Cortex of kidney (tissue), 1 donor: ENCODE results near the gene CLDN4.

Source experiments
- DNase-seq: peaks from one replicate; lab custom pipeline; 2025; lab: John Stamatoyannopoulos, UW

Gene CLDN4

GRCh38 chr7:73876361-73876760 is 45.6 kb downstream of the CLDN4 start:
- DNase-seq: no peak

DNA sequence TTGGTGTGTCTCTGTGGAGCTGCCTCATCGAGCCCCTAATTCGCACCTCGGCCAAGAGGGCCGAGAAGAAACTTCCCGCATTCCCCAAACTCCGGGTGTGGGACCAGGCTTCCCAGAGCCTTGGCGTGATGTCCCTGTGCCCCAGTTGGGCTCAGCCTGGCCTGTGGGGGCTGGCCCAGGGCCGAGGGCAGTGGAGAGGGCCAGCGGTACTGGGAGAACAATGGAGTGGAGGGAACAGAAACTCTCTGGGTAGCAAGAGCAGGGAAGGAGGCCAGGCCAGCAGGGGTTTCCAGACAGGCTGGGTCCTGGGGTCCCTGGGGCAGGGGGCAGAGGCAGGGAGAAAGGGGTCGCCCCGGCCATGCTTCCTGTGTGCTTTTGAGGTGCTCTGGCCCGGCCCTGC is 46.2 kb downstream of the CLDN4 start:
- DNase-seq: no peak

DNA sequence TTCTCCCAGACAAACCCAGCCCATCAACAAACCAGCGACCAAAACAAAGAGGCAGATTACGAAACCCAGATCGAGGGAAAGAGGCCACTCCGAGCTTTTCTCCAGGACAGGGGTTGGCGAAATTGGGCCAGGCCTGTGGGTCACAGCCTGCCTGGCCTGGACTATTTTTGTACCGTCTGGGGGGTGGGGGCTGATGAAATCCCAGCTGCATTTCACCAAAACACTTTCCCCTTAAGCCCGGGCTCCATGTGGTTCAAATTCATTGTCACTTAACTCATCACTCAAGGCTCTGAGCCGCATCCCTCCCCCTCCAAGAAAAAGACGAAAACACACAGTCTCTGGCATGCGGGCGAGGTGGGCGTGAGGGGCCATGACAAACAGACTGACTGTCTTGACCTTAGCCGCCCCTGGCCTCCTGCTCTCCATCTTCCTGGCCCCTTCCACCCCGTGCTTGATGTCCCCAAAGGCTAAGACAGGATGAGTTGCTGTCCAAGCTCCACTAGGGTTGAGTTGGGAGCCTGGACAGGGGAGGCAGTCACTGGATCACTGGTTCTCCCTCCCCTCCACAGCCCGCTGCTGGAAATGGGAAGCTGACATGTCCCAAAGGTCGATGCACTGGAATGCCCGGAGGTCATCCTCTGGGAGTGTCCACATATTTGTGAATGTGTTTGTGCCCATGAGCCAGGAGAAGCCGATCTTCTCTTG is 49.3 kb downstream of the CLDN4 start:
- DNase-seq: no peak

DNA sequence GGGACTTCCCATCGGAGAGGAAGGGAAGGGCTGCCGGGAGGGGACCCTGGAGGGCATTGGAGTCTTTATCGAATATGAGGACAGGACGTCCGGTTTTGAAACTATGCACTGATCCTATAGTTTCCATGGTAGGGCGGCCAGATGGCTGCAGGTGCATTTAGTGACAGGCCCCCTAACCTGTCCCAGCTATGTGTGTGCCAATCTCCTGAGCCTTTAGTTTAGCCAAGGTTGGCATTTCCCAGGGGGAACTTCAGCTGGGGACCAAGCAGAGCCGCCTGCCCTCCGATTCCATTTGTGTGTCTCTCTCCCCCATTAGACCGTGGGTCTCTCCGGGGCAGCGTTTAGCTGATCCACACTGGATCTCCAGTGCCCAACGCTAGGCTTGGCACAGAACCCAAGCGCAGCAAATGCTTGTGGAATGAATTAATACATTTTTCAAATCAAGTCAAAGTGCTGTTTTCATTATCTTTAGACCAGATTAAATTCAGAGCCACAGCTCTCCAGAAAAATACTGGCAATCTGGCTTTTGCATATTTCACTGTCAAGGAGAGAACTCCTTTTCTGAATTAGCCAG is 50.0 kb downstream of the CLDN4 start:
- no peak for DNase-seq

- no peak for DNase-seq
These were observed 50.7 kb downstream of the CLDN4 start for GRCh38 chr7:73881352-73882046.

- DNase-seq: no peak
These were observed 51.2 kb downstream of the CLDN4 start for GRCh38 chr7:73882047-73882402.
